HG03108 (cell line): ENCODE data around the gene PCDHAC2.

Experiments used
- ATAC-seq: cut with Tn5 transposase; IDR thresholded peaks from one replicate; pipeline ENCODE4 v1.9.1; 2021; ENCODE audit warnings: moderate library complexity; ENCODE audit not compliant: unreplicated experiment

Gene PCDHAC2

DNA sequence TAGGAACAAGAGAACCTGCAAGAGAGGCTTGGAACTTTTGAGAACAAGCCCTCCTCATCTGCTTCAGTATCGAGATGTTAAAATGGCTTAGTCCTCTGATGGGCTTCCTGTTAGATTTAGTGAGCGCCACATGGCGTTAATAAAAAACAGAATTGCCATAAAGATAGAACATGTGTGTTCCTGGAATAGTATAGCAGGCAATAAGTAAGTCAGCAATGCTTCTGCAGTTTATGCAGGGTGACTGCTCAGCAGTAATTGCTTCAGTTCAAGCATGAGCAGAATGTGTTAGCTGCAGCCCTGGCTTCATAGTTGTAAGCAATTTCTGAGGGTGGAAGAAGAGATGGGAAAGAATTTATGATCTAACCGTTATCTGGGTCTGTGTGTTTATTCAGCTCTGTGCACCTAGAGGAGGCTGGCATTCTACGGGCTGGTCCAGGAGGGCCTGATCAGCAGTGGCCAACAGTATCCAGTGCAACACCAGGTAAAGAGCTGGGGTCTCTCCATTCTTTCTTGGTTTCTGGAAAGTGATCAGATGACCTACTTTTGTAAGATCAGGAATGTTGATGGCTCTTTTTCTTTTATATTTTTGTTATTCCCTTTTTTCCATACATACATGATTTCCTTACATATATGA is 15.9 kb downstream of the PCDHAC2 start:
- ATAC-seq, result no peak

- no peak for ATAC-seq
These were observed 19.8 kb downstream of the PCDHAC2 start for GRCh38 chr5:140986117-140986521.

DNA sequence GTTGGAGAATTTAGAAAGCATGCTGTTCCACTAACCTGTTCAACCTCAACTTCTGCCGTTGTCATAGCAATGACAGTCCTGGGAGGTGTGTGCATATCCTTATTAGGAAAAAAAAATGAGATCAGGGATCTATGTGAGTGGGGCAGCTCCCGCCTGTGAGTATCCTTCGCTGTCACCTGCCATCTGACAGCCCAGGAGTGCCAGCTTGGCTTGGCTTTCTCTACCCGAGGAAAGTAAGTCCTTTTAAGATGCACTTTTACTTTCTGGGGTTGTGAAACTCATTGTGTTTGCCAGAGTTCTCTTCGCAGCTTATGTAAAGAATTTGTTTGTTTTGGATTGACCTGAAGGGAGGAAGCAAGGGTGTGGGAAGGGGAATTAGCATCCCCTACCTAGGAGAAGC is 21.8 kb downstream of the PCDHAC2 start:
- ATAC-seq, result no peak

DNA sequence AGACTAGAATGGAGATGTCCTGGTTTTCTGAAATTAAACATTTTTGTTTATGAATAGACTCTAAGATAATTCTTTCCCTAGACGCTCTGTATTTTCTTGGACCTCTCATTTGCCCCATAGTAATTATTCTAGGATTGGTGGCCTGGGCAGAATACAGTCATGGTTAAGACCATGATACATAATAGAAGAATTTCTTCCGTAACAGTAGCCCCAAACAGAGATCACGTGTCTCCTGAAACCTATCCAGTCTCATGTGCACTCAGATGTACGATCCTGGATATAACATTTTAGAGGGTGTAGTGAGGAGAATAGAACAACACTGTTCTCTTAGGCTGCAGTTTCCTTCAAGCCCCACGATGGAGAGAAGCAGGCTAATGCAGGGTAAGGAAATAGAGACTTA is 22.3 kb downstream of the PCDHAC2 start:
- no peak for ATAC-seq

GRCh38 chr5:140989254-140990020 is 23.2 kb downstream of the PCDHAC2 start:
- no peak for ATAC-seq

DNA sequence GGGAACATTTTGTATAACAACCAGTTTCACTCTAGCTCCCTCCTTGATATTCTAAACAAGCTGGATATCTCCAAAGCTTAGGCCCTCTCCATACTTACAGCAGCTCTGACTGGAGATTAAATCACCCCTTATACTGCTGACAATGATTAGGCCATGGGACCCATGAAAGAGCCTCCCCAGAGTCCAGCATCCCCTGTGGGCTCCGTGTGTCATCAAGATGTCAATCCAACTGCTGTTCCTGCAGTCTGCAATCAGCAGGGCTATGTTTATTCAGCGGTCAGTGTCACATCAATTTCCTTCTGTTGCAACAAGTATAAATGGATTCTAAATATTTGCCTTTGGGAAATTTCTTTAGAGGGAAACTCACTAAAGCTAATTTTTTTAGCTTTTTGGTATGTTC is 26.6 kb downstream of the PCDHAC2 start:
- ATAC-seq, result no peak

GRCh38 chr5:140996060-140996459 is 29.8 kb downstream of the PCDHAC2 start:
- ATAC-seq, result no peak

- ATAC-seq, result no peak
These were observed 32.7 kb downstream of the PCDHAC2 start for GRCh38 chr5:140998921-140999410.

DNA sequence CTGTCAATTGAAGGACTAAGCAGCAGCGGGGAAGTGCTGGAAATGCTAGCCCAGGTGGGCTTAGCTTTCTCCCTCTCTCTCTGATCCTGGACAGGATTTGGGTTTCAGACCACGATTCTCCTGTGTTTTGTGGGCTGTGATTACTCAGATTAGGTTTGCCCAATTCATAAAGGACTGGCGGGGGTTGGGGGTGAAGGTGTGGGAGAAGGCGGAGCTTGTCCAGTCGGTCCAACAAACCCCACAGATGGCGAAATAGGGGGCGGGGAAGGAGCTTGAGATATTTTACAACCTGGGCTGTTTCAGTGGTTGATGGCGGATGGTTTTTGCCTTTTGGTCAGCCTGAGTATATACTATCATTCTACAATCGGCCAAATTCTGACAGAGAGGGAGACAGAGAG is 35.2 kb downstream of the PCDHAC2 start:
- ATAC-seq, result no peak

- ATAC-seq, result no peak
These were observed 35.7 kb downstream of the PCDHAC2 start for GRCh38 chr5:141001844-141002604.

- no peak for ATAC-seq
These were observed 36.3 kb downstream of the PCDHAC2 start for GRCh38 chr5:141002605-141002965.

DNA sequence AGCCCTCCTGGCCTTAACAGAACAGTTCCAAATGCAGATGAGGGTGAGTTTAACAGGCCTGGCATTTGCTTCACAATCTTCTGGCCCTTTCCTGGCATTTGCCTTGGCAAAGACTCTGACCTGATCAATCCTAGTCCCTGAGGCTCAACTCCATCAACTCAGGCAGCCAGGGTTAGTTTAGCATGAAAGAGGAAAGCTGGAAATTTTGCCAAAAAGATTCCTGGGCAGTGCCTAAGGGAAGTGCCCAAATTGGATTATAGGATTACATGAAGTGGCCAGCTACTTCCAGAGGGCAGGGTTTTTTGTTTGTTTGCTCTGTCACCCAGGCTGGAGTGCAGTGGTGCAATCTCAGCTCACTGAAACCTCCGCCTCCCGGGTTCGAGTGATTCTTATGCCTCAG is 36.8 kb downstream of the PCDHAC2 start:
- ATAC-seq, result no peak

DNA sequence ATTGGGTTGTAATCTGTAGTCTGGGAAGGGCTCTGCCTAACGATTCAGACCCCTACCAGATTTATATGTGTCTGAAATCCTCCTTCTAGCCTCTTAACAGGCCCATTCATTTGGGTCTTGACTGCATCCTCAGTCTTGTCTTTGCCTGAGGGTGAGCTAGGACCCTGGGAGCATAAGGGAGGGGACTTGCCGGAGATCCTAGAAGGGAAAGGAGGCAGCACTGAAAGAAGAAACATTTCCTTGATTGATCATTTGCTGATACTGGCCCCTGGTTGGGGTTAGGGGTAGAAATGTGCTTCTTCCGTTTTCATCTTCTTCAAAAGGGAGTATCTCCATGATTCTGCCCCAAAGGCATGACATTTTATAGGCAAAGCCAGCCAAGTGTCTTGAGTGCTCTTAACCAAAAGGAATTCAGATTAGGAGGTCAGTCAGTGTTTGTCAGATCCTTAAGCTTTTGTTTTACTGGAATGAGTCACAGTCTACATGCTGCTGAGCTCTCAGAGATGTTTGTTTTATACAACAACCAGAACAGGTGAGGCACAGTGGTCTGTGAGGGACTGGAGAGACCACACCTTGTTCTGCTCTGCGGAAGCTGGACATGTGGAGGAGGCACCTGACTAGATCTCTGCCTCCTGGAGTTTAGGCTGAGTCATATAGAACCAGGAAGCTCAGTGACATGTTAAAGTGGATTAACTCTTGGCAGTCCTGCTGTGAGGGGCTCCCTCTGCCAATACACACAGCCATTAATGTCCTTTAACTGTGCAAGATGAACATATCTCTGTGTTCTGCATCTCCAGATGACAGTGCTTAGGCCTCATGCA is 37.7 kb downstream of the PCDHAC2 start:
- no peak for ATAC-seq

GRCh38 chr5:141007791-141008190 is 41.5 kb downstream of the PCDHAC2 start:
- no peak for ATAC-seq

GRCh38 chr5:141010047-141010793 is 43.9 kb downstream of the PCDHAC2 start:
- no peak for ATAC-seq

- no peak for ATAC-seq
These were observed 51.7 kb downstream of the PCDHAC2 start for GRCh38 chr5:141017943-141018342.
